H1 (cell line): Measurements from ENCODE around the gene HDHD2. TPM values are rescaled to one million over a fixed set of nuclear protein-coding genes. Genes with fewer than 3 reads are reported as not detected.

Experiments used
- CTCF ChIA-PET: fragments of 300-600 bp; sonication (Branson Sonifier 250); formaldehyde crosslinking; loops from one replicate; lab custom pipeline; 2021; ENCODE audit not compliant: partially characterized antibody; lab: Charles Lee
- POLR2A ChIA-PET: fragments of 300-600 bp; sonication (Branson Sonifier 250); formaldehyde crosslinking; loops from one replicate; lab custom pipeline; 2021; ENCODE audit warnings: inconsistent platforms; ENCODE audit not compliant: partially characterized antibody; lab: Charles Lee
- DNase-seq, 2 experiments: peaks; one replicate each; pipeline versions ENCODE4 v3.0.0 to v3.0.0-alpha.2; 2010 to 2022; ENCODE audit warnings: low spot score in 2 of 2, low read depth in 1 of 2, mixed read lengths in 1 of 2
- FAIRE-seq: peaks from 2 replicates; lab custom pipeline; 2011; peaks lifted over from hg19 to GRCh38; lab: Jason Lieb, UNC
- H2AFZ ChIP-seq: 2 replicates; pipeline ENCODE4 v1.8.1; 2012; ENCODE audit warnings: low read length, inconsistent platforms
- H2AK5ac ChIP-seq: 2 replicates; pipeline ENCODE4 v1.6.1; 2013; ENCODE audit warnings: low read depth, low read length
- H2BK120ac ChIP-seq: replicated peaks from 2 replicates; pipeline ENCODE3; 2013; ENCODE audit warnings: low read depth, low read length, inconsistent platforms
- H2BK12ac ChIP-seq: 2 replicates; pipeline ENCODE4 v1.6.1; 2013; ENCODE audit warnings: low read depth, low read length
- H2BK15ac ChIP-seq: 2 replicates; pipeline ENCODE4 v1.6.1; 2013; ENCODE audit warnings: low read length
- H2BK20ac ChIP-seq: 2 replicates; pipeline ENCODE4 v1.6.1; 2013; ENCODE audit warnings: low read length
- H2BK5ac ChIP-seq: 2 replicates; pipeline ENCODE4 v1.6.1; 2013; ENCODE audit warnings: low read depth, low read length
- H3K14ac ChIP-seq: 2 replicates; pipeline ENCODE4 v1.6.1; 2013; ENCODE audit warnings: inconsistent platforms; ENCODE audit not compliant: insufficient read length
- H3K18ac ChIP-seq: 2 replicates; pipeline ENCODE4 v1.6.1; 2013; ENCODE audit warnings: low read length; ENCODE audit errors: extremely low read depth
- H3K23ac ChIP-seq: 2 replicates; pipeline ENCODE4 v1.6.1; 2013; ENCODE audit warnings: inconsistent platforms; ENCODE audit not compliant: insufficient read length
- H3K23me2 ChIP-seq: 2 replicates; pipeline ENCODE4 v1.6.1; 2013; ENCODE audit warnings: low read depth, low read length
- H3K27ac ChIP-seq: 2 replicates; pipeline ENCODE4 v1.6.1; 2011; ENCODE audit warnings: low read depth, low read length, inconsistent platforms
- H3K27me3 ChIP-seq, 4 experiments: replicated peaks in 1 of 4; 1 replicate in 1 of 4; 2 replicates in 3 of 4; pipeline versions ENCODE4 v1.6.1 to v1.8.1; 2011 to 2013; ENCODE audit warnings: low read length in 3 of 4, mild to moderate bottlenecking in 3 of 4, inconsistent platforms in 2 of 4, mixed read lengths in 2 of 4, moderate library complexity in 1 of 4; ENCODE audit not compliant: control insufficient read depth in 3 of 4, insufficient read depth in 3 of 4; ENCODE audit errors: extremely low read depth in 1 of 4
- H3K36me3 ChIP-seq, 4 experiments: 2 replicates each; pipeline versions ENCODE4 v1.6.1 to v1.8.1; 2011 to 2013; ENCODE audit warnings: mild to moderate bottlenecking in 4 of 4, low read length in 3 of 4, moderate library complexity in 2 of 4, control low read depth in 1 of 4, inconsistent platforms in 1 of 4; ENCODE audit not compliant: insufficient read depth in 4 of 4, control insufficient read depth in 2 of 4
- H3K4ac ChIP-seq: replicated peaks from 2 replicates; pipeline ENCODE3; 2013; ENCODE audit warnings: low read length, low read depth, mixed read lengths, inconsistent platforms; ENCODE audit not compliant: insufficient read length
- H3K4me1 ChIP-seq, 4 experiments: replicated peaks in 1 of 4; 1 replicate in 1 of 4; 2 replicates in 3 of 4; pipeline versions ENCODE4 v1.6.1 to v1.8.1; 2011 to 2013; ENCODE audit warnings: low read length in 3 of 4, inconsistent platforms in 2 of 4, mixed read lengths in 1 of 4; ENCODE audit not compliant: insufficient read depth in 4 of 4, control insufficient read depth in 3 of 4
- H3K4me2 ChIP-seq, 2 experiments: 2 replicates each; pipeline versions ENCODE4 v1.6.1 to v1.8.1; 2011 to 2013; ENCODE audit warnings: low read depth in 2 of 2, low read length in 2 of 2, control low read depth in 1 of 2, inconsistent platforms in 1 of 2, mild to moderate bottlenecking in 1 of 2; ENCODE audit not compliant: insufficient read depth in 1 of 2
- H3K4me3 ChIP-seq, 4 experiments: fragments of 200-600, 300-600 bp in 1 of 4; sonication (generic), shearing (Covaris generic), sonication (Bioruptor Twin) in 1 of 4; 2 replicates each; pipeline versions ENCODE4 v1.5.1 to v1.8.1; 2011 to 2016; ENCODE audit warnings: low read length in 4 of 4, low read depth in 3 of 4, control low read depth in 2 of 4, inconsistent platforms in 2 of 4, mild to moderate bottlenecking in 2 of 4, mixed read lengths in 1 of 4, moderate library complexity in 1 of 4; ENCODE audit not compliant: insufficient read depth in 2 of 4; ENCODE audit errors: extremely low read depth in 1 of 4
- H3K56ac ChIP-seq: replicated peaks from 2 replicates; pipeline ENCODE3; 2013; ENCODE audit warnings: low read depth, mild to moderate bottlenecking, mixed read lengths, low read length, inconsistent platforms; ENCODE audit not compliant: insufficient read length
- H3K79me1 ChIP-seq: 2 replicates; pipeline ENCODE4 v1.6.1; 2013; ENCODE audit warnings: low read depth, low read length, control low read depth
- H3K79me2 ChIP-seq, 2 experiments: 2 replicates each; pipeline versions ENCODE4 v1.6.1 to v1.8.1; 2012 to 2013; ENCODE audit warnings: low read length in 2 of 2, mild to moderate bottlenecking in 2 of 2, inconsistent platforms in 1 of 2; ENCODE audit not compliant: insufficient read depth in 2 of 2, control insufficient read depth in 1 of 2
- H3K9ac ChIP-seq, 4 experiments: replicated peaks in 1 of 4; 1 replicate in 1 of 4; 2 replicates in 3 of 4; pipeline versions ENCODE4 v1.6.1 to v1.8.1; 2011 to 2013; ENCODE audit warnings: low read depth in 3 of 4, low read length in 3 of 4, control low read depth in 2 of 4, mild to moderate bottlenecking in 2 of 4, moderate library complexity in 2 of 4, inconsistent platforms in 1 of 4; ENCODE audit errors: extremely low read depth in 1 of 4
- H3K9me3 ChIP-seq, 2 experiments: 2 replicates each; pipeline versions ENCODE4 v1.6.1 to v1.8.1; 2012 to 2013; ENCODE audit warnings: mild to moderate bottlenecking in 2 of 2, moderate library complexity in 2 of 2, control low read depth in 1 of 2, inconsistent platforms in 1 of 2, low read depth in 1 of 2, low read length in 1 of 2, mixed read lengths in 1 of 2; ENCODE audit not compliant: insufficient read depth in 2 of 2
- H4K20me1 ChIP-seq, 2 experiments: replicated peaks in 1 of 2; 2 replicates each; pipeline versions ENCODE3 to v1.8.1; 2011 to 2013; ENCODE audit warnings: inconsistent platforms in 2 of 2, low read length in 2 of 2, mild to moderate bottlenecking in 1 of 2; ENCODE audit not compliant: insufficient read depth in 2 of 2, control insufficient read depth in 1 of 2
- H4K5ac ChIP-seq: 2 replicates; pipeline ENCODE4 v1.6.1; 2013; ENCODE audit warnings: low read length, low read depth, mixed read lengths, inconsistent platforms; ENCODE audit not compliant: insufficient read length
- H4K8ac ChIP-seq: 2 replicates; pipeline ENCODE4 v1.8.0; 2013; ENCODE audit warnings: mild to moderate bottlenecking, moderate library complexity, low read length, inconsistent platforms; ENCODE audit not compliant: insufficient read depth; ENCODE audit errors: extremely low read depth
- H4K91ac ChIP-seq: replicated peaks from 2 replicates; pipeline ENCODE3; 2013; ENCODE audit warnings: low read length, mixed read lengths, inconsistent platforms; ENCODE audit not compliant: insufficient read length
- ATF3 ChIP-seq: IDR thresholded peaks from 2 replicates; pipeline ENCODE4 v1.6.1; 2011; ENCODE audit warnings: low read depth, mild to moderate bottlenecking, low read length; ENCODE audit not compliant: insufficient read depth
- BCL11A ChIP-seq, 2 experiments: IDR thresholded peaks; one replicate each; pipeline ENCODE4 v1.6.1; 2011; ENCODE audit warnings: low read depth in 2 of 2, low read length in 2 of 2, mild to moderate bottlenecking in 2 of 2
- CBX5 ChIP-seq: fragments of 300-800, 300-1000 bp; sonication (generic); IDR thresholded peaks from 2 replicates; pipeline ENCODE4 v1.7.1; 2016; ENCODE audit warnings: antibody characterized with exemption, low read length, low read depth
- CTBP2 ChIP-seq: IDR thresholded peaks from 2 replicates; pipeline ENCODE4 v1.7.0; 2011; ENCODE audit warnings: borderline replicate concordance, mild to moderate bottlenecking, moderate library complexity, mixed read lengths, low read length; ENCODE audit not compliant: insufficient read depth, insufficient read length
- HDAC2 ChIP-seq, 2 experiments: fragments of 300-600 bp in 1 of 2; sonication (generic) in 1 of 2; IDR thresholded peaks; 2 replicates each; pipeline ENCODE4 v1.6.1; 2011 to 2012; ENCODE audit warnings: low read depth in 2 of 2, low read length in 2 of 2, mild to moderate bottlenecking in 2 of 2, moderate library complexity in 2 of 2, borderline replicate concordance in 1 of 2, inconsistent platforms in 1 of 2
- JUN ChIP-seq: IDR thresholded peaks from 2 replicates; pipeline ENCODE4 v1.6.1; 2011; ENCODE audit warnings: low read depth, mild to moderate bottlenecking, improper control_type of control experiment, low read length
- TBP ChIP-seq: IDR thresholded peaks from 2 replicates; pipeline ENCODE4 v1.6.1; 2011; ENCODE audit warnings: low read depth, low read length, improper control_type of control experiment
- USF2 ChIP-seq: IDR thresholded peaks from 2 replicates; pipeline ENCODE4 v1.6.1; 2011; ENCODE audit warnings: low read length, improper control_type of control experiment
- ZNF274 ChIP-seq: IDR thresholded peaks from 2 replicates; pipeline ENCODE4 v1.7.0; 2012; ENCODE audit warnings: low read length, borderline replicate concordance; ENCODE audit errors: extremely low read depth
- WGBS, 2 experiments: shearing (Covaris generic) in 1 of 2; methylation state at CpG; one replicate each; pipeline versions ENCODE4 v1.1.6 to v1.1.7; 2013 to 2015; ENCODE audit warnings: low lambda C conversion rate in 2 of 2, mixed read lengths in 2 of 2, inconsistent platforms in 1 of 2, low coverage in 1 of 2, missing lambda C conversion rate in 1 of 2; ENCODE audit not compliant: insufficient replicate concordance in 2 of 2, insufficient coverage in 1 of 2, insufficient read length in 1 of 2; ENCODE audit errors: extremely low coverage in 1 of 2, missing lambda C conversion rate in 1 of 2; 5-methylcytosine and 5-hydroxymethylcytosine counted together
- polyA plus RNA-seq, 7 experiments: library from polyadenylated mRNA; depleted of rRNA in 3 of 7; stranded (reverse) in 5 of 7; unstranded in 2 of 7; fragments of >200 nt in 5 of 7; fragments of 200-250 nt in 2 of 7; gene quantifications; 1 replicate in 5 of 7; 2 replicates in 1 of 7; 4 replicates in 1 of 7; pipeline versions ENCODE4 v1.2.1 to v1.2.3, GENCODE V29; 2011 to 2013; ENCODE audit warnings: missing spikeins in 2 of 7, mixed read lengths in 2 of 7
- total RNA-seq: library from RNA; stranded (reverse); fragmentation: NEBNext Ultra II Directional; extraction: Animal tissue kit (Norgen Biotek cat#: 25700); gene quantifications from 2 replicates; pipeline ENCODE4 v1.2.1, GENCODE V29; 2021

The HDHD2 gene
- total and polyA plus RNA-seq, 2 of the 8 experiments (the other 6 are each of a cell fraction or from before 2014, with no cell fraction given) = 16.7 to 42.7 TPM

DNA sequence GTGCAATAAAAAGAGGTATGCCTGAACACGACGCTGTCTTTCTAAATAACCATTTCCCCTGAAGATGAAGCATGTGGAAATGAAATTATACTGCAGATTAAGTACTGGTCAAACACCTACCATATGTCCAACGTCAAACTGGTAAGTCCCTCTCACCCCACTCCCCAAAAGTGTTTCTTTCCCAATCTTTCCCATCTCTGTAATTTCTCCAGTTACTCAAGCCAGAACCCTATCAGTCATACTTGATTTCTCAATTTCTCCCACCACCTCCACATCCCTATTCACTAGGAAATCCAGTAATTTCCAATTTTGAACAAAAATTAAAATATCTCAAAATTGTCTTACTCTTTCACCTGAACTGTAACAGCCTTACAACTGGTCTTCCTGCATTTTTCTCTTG lies 29.2 kb downstream of the HDHD2 start:
- no peak overlapping the region for H3K23ac ChIP-seq
- no peak overlapping the region for H3K14ac ChIP-seq
- 98% methylated on average over 3 of the region's 3 CpGs; no CpG with 5 or more reads in 1 of the 2 experiments for WGBS, 2 experiments
- no peak overlapping the region for H2BK120ac ChIP-seq
- H3K9ac ChIP-seq = no peak overlapping the region
- no peak overlapping the region for H4K8ac ChIP-seq
- no peak for DNase-seq
- H3K9me3 ChIP-seq = no peaks in the 10 kb centered on the region
- no peak for FAIRE-seq
- H4K5ac ChIP-seq = no peak overlapping the region
- no peak overlapping the region for H2AK5ac ChIP-seq
- ChIA-PET CTCF (interaction anchor here (1.0 to 2.5 kb wide), 5 partner anchors 8 to 171 kb away, joined by 3 to 8 read pairs (median 3); no protein-coding TSS in a partner anchor), POLR2A (interaction anchor here (0.8 kb wide), 1 partner anchor 15 kb away, joined by 3 read pairs; no protein-coding TSS in a partner anchor)
- no peak overlapping the region for H2BK12ac ChIP-seq
- H3K36me3 ChIP-seq = peaks cover 0 to 6% (median 0%) of the 10 kb centered on the region in 4 experiments; a peak in 1 of 8 replicates
- no peak overlapping the region for H2AFZ ChIP-seq
- H2BK15ac ChIP-seq = no peak overlapping the region
- H3K4me3 ChIP-seq = no peak overlapping the region
- no peak overlapping the region for H4K91ac ChIP-seq
- peaks cover 0 to 1% (median 0%) of the 10 kb centered on the region in 4 experiments; a peak in 1 of 7 replicates for H3K4me1 ChIP-seq
- no peaks in the 10 kb centered on the region for H3K79me2 ChIP-seq
- no peaks in the 10 kb centered on the region for H3K23me2 ChIP-seq
- no peak overlapping the region for H3K4me2 ChIP-seq
- H2BK20ac ChIP-seq = no peak overlapping the region
- no peak overlapping the region for H3K27ac ChIP-seq
- H3K27me3 ChIP-seq = no peaks in the 10 kb centered on the region
- no peak overlapping the region for H3K4ac ChIP-seq
- no peaks in the 10 kb centered on the region; the same call in 1 of the 2 replicates for H3K79me1 ChIP-seq
- no peak overlapping the region for H3K56ac ChIP-seq
- no peak overlapping the region for H2BK5ac ChIP-seq
- no peaks in the 10 kb centered on the region for H4K20me1 ChIP-seq
- no peak overlapping the region for H3K18ac ChIP-seq
- TF ChIP-seq JUN (no peak), TBP (no peak), ZNF274 (no peak), ATF3 (no peak), CTBP2 (no peak), USF2 (no peak), BCL11A (IDR thresholded peaks at IDR 0.05; ENCODE audit: low read depth in 2 of 2, low read length in 2 of 2) (no peak), HDAC2 (IDR thresholded peaks at IDR 0.05; ENCODE audit: borderline replicate concordance in 1 of 2, low read depth in 2 of 2, low read length in 2 of 2) (no peak), CBX5 (no peak)
